Stimulated activated memory B cell treated with anti-CD40 and anti-IgM and Interleukin-4, amounts not matched to agents 10 μg/mL and 1 μg/mL and 100 μg/mL, for 72 hours (primary cell): ENCODE measurements around the gene SFXN5.

Source experiments
- ATAC-seq: fragments of 150-1000 bp; cut with Tn5 transposase; 2 replicates; pipeline ENCODE4 v1.10.0; 2021
- H3K27ac Mint-ChIP-seq: one replicate; pipeline ENCODE4 v1.8.0; 2022; ENCODE audit warnings: mild to moderate bottlenecking, mixed read lengths
- H3K27me3 Mint-ChIP-seq: one replicate; pipeline ENCODE4 v1.8.0; 2022; ENCODE audit warnings: mixed read lengths
- H3K36me3 Mint-ChIP-seq: one replicate; pipeline ENCODE4 v1.8.0; 2022; ENCODE audit warnings: mixed read lengths
- H3K4me1 Mint-ChIP-seq: one replicate; pipeline ENCODE4 v1.8.0; 2022; ENCODE audit warnings: mixed read lengths
- H3K4me3 Mint-ChIP-seq: one replicate; pipeline ENCODE4 v1.8.0; 2022; ENCODE audit warnings: mild to moderate bottlenecking, moderate library complexity, mixed read lengths
- H3K9me3 Mint-ChIP-seq: one replicate; pipeline ENCODE4 v1.8.0; 2022; ENCODE audit warnings: mixed read lengths

The SFXN5 gene

GRCh38 chr2:73004889-73005596, 66.5 kb downstream of the SFXN5 start:
- H3K27me3 Mint-ChIP-seq, result no peaks in the 10 kb centered on the region
- no peak overlapping the region for H3K27ac Mint-ChIP-seq
- H3K9me3 Mint-ChIP-seq, result no peaks in the 10 kb centered on the region
- peaks cover 14% of the 10 kb centered on the region for H3K36me3 Mint-ChIP-seq
- H3K4me1 Mint-ChIP-seq, result no peaks in the 10 kb centered on the region
- H3K4me3 Mint-ChIP-seq, result no peak overlapping the region
- ATAC-seq, result no peak

DNA sequence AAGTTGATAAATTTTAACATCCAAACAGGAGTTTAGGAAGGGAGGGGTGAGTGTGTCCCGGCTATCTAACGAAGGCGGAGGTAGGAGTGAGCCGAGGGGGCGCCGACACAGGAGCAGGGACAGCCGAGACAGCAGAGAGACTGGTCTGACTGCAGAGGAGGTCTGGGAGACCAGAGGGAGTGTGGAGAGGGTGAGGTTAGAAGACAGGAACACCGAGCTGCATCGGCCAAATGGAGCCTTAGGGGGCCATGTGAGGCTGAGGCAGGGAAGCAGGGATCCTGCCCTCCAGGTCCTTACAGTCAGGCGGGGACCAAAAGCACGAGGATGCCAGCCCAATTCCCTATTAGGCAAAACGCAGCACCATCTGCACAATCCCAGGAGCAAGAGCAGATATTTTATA, 67.0 kb downstream of the SFXN5 start:
- H3K9me3 Mint-ChIP-seq, result no peaks in the 10 kb centered on the region
- ATAC-seq, result no peak
- no peaks in the 10 kb centered on the region for H3K27me3 Mint-ChIP-seq
- H3K4me3 Mint-ChIP-seq, result no peak overlapping the region
- H3K4me1 Mint-ChIP-seq, result no peaks in the 10 kb centered on the region
- H3K36me3 Mint-ChIP-seq, result peaks cover 12% of the 10 kb centered on the region
- no peak overlapping the region for H3K27ac Mint-ChIP-seq

DNA sequence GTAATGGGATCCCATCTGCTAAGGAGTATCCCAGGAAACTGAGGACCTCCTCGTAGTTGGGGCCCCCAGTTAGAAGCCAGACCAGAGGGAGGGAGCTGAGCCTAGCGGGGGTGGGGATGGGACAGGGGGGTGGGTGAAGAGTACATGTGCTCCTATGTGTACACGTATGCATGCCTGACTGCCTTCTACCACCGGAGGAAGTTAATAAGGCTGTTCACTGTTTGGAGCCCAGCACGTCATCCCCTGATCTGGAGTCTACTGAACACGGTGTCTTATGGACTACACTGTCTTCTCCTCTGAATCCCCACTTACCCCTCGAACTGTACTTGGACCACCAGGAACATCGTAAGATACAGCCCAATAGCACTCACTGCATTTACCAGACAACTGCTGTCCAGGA, 68.5 kb downstream of the SFXN5 start:
- Mint-ChIP-seq H3K36me3 (peaks cover 4% of the 10 kb centered on the region), H3K9me3 (no peaks in the 10 kb centered on the region), H3K4me3 (no peak overlapping the region), H3K27me3 (no peaks in the 10 kb centered on the region), H3K4me1 (no peaks in the 10 kb centered on the region), H3K27ac (no peak overlapping the region)
- ATAC-seq, result no peak

GRCh38 chr2:73000808-73001570, 70.5 kb downstream of the SFXN5 start:
- Mint-ChIP-seq H3K27me3 (no peaks in the 10 kb centered on the region), H3K4me1 (no peaks in the 10 kb centered on the region), H3K9me3 (no peaks in the 10 kb centered on the region), H3K36me3 (no peaks in the 10 kb centered on the region), H3K4me3 (no peak overlapping the region), H3K27ac (no peak overlapping the region)
- ATAC-seq, result no peak

DNA sequence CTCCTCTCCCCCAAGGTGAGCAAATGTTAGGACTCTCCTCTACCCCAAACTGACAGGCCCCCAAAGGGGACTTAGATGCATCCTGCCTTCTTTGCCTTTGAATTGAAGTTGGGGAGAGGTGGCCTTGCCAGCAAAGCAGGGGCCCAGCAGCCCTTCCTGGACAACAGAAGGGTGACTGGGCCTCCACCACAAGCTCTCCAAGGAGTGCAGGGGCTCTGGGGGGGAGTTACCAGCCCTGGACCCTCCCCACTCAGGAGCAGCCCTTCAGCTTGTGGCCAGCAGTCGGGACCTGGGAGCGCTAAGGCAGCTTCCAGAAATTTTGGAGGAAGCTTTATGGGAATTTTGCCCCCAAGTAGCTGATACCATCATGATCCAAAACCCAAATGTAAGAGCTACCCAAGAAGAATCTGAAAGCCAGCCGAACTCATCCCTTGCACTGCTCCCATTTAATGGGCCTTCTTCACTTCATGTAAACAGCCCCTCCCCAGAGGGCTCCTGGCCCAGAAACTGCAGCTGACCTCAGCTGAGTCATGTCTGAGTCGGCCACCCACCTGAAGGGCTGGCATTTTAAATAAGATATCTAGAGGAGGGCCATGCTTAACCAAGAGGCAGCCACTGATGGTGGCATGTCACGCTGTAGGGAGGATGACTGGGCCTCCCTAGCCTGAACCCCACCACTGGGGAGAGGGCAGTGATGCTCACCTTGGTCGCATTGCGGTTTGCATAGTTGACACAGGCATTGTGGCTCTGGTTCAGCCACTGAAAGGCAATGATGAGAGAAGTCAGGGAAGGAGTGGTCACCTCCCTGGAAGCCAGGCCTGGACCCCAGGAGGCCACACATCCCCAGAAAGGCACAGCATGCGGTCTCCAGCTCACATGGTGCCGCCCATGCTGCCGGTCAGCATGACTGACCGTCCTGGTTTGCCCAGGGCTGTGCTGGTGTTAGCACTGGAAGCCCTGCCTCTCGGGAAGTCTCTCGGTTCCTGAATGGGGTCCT, 71.5 kb downstream of the SFXN5 start:
- no peak for ATAC-seq
- no peaks in the 10 kb centered on the region for H3K27me3 Mint-ChIP-seq
- no peak overlapping the region for H3K27ac Mint-ChIP-seq

GRCh38 chr2:72998724-72999123, 72.8 kb downstream of the SFXN5 start:
- no peak overlapping the region for H3K4me3 Mint-ChIP-seq
- H3K27ac Mint-ChIP-seq, result no peak overlapping the region
- ATAC-seq, result no peak
- no peaks in the 10 kb centered on the region for H3K36me3 Mint-ChIP-seq
- H3K4me1 Mint-ChIP-seq, result no peaks in the 10 kb centered on the region
- no peaks in the 10 kb centered on the region for H3K9me3 Mint-ChIP-seq
- H3K27me3 Mint-ChIP-seq, result no peaks in the 10 kb centered on the region

More for the DNA sequence above, 71.5 kb downstream of the SFXN5 start:
- no peaks in the 10 kb centered on the region for H3K4me1 Mint-ChIP-seq
- H3K36me3 Mint-ChIP-seq, result no peaks in the 10 kb centered on the region
- H3K4me3 Mint-ChIP-seq, result no peak overlapping the region
- H3K9me3 Mint-ChIP-seq, result no peaks in the 10 kb centered on the region

GRCh38 chr2:72998234-72998651, 73.3 kb downstream of the SFXN5 start:
- H3K9me3 Mint-ChIP-seq, result no peaks in the 10 kb centered on the region
- no peaks in the 10 kb centered on the region for H3K27me3 Mint-ChIP-seq
- no peak for ATAC-seq
- no peak overlapping the region for H3K4me3 Mint-ChIP-seq
- H3K4me1 Mint-ChIP-seq, result no peaks in the 10 kb centered on the region
- H3K27ac Mint-ChIP-seq, result no peak overlapping the region
- H3K36me3 Mint-ChIP-seq, result no peaks in the 10 kb centered on the region

DNA sequence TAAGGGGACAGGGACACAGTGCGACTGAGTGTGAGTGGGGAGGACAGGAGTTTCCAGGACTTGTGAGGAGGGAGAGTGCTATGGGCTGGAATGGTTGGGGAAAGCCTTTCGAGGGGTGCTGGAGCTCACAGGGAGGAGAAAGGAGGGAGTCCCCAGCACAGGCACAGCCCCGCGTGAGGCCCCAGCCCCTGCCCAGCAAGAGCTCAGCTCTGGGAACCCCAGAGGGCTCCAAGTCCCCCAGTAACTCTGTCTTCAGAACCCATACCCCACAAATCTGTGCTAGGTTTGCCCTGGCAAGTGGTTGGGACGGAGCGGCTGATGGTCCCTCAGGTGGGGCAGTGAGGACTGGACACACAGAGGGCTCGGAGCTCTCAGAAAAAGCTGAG, 75.4 kb downstream of the SFXN5 start:
- Mint-ChIP-seq H3K27me3 (no peaks in the 10 kb centered on the region), H3K36me3 (no peaks in the 10 kb centered on the region), H3K4me3 (no peak overlapping the region), H3K4me1 (no peaks in the 10 kb centered on the region), H3K9me3 (no peaks in the 10 kb centered on the region), H3K27ac (no peak overlapping the region)
- no peak for ATAC-seq

DNA sequence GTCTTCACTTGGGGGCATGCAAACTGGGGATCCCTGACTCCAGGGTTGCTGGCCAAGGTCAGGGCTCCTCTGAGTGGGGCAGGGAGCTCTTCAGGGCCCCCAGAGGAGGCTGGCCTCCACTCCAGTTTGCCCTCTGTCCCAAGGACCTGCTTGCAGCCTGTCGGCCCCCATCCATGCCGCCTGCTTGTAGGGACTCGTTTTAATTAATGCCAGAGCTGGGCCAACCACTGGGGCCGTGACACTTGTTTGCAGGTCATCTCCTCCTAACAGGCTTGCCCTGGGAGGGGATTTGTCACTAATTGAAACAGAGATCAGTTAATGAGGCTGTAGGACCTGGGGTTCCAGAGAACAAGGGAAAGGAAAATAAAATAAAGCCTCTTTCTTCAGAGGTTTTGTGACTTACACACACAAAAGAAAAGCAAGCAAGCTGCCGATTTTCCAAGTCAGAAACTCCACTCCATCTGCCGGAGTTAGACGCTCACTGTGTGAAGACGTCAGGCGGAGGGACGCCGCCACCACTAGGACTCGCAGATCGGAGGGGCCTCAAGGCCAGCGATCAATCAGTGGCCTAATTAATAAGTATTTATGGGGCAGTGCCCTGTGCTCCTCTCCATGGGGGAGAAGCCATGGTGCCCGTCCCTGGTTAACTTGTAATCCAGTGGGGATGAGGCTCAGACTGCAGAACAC, 75.9 kb downstream of the SFXN5 start:
- no peak for ATAC-seq
- Mint-ChIP-seq H3K4me1 (no peaks in the 10 kb centered on the region), H3K27me3 (no peaks in the 10 kb centered on the region), H3K9me3 (no peaks in the 10 kb centered on the region), H3K4me3 (no peak overlapping the region), H3K36me3 (no peaks in the 10 kb centered on the region), H3K27ac (no peak overlapping the region)

- H3K36me3 Mint-ChIP-seq, result no peaks in the 10 kb centered on the region
- H3K4me3 Mint-ChIP-seq, result no peak overlapping the region
- H3K4me1 Mint-ChIP-seq, result no peaks in the 10 kb centered on the region
- H3K27me3 Mint-ChIP-seq, result no peaks in the 10 kb centered on the region
- H3K27ac Mint-ChIP-seq, result no peak overlapping the region
- no peak for ATAC-seq
- H3K9me3 Mint-ChIP-seq, result no peaks in the 10 kb centered on the region
Observed at GRCh38 chr2:72994991-72995380, 76.5 kb downstream of the SFXN5 start.

DNA sequence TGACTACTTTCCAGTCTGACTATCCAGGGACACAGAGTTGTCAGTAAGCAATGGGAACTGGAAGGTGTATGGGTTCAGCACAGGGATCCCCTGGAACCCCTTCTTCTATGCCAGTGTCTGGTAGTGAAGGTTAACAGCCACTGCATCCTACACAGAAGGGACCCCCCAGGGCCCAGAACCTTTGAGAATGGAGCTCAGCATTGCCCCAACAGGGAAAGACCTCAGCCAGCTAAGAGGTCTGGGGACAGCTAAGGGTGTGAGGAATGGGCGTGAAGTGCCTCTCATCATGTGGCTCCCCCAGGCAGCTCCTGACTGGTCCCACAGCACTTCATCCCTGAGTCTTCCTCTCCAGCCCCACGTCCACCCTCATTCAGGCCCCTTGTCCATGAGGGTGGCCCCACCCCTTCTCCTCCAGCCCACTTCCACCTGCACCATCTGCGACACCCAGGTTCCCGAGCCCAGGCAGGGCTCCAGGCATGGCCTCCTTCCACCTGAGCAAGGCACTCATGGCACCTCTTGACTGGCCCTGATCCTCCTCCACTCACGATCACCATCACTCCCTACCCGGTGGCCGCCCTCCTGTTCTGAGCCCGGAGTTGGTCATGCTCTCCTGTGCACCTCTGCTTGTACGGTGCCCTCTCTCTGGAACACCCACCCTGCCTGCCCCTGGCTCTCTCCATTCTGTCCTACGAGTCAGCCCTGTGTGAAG, 77.1 kb downstream of the SFXN5 start:
- H3K27ac Mint-ChIP-seq, result no peak overlapping the region
- no peaks in the 10 kb centered on the region for H3K27me3 Mint-ChIP-seq
- H3K4me1 Mint-ChIP-seq, result no peaks in the 10 kb centered on the region
- H3K36me3 Mint-ChIP-seq, result no peaks in the 10 kb centered on the region
- H3K9me3 Mint-ChIP-seq, result no peaks in the 10 kb centered on the region
- ATAC-seq, result peak; percentile 14
- H3K4me3 Mint-ChIP-seq, result no peak overlapping the region

DNA sequence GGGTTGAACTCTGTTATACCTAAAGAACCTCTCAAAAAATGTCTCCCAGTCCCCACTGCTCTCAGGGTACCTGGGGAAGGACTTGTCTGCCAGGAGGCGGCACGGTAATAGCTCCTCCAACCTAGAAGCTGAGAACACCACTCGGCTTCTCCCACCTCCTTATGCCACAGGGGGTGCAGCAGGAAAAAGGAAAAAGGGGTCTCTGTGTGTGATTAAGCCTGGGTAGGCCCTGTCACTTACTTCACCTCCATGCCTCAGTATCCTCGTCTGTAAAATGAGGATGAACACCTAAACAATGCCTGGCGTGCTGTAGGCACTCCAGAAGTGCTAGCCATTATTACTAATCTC, 77.6 kb downstream of the SFXN5 start:
- Mint-ChIP-seq H3K36me3 (no peaks in the 10 kb centered on the region), H3K27me3 (no peaks in the 10 kb centered on the region), H3K9me3 (no peaks in the 10 kb centered on the region), H3K4me3 (no peak overlapping the region), H3K4me1 (no peaks in the 10 kb centered on the region), H3K27ac (no peak overlapping the region)
- ATAC-seq, result no peak

DNA sequence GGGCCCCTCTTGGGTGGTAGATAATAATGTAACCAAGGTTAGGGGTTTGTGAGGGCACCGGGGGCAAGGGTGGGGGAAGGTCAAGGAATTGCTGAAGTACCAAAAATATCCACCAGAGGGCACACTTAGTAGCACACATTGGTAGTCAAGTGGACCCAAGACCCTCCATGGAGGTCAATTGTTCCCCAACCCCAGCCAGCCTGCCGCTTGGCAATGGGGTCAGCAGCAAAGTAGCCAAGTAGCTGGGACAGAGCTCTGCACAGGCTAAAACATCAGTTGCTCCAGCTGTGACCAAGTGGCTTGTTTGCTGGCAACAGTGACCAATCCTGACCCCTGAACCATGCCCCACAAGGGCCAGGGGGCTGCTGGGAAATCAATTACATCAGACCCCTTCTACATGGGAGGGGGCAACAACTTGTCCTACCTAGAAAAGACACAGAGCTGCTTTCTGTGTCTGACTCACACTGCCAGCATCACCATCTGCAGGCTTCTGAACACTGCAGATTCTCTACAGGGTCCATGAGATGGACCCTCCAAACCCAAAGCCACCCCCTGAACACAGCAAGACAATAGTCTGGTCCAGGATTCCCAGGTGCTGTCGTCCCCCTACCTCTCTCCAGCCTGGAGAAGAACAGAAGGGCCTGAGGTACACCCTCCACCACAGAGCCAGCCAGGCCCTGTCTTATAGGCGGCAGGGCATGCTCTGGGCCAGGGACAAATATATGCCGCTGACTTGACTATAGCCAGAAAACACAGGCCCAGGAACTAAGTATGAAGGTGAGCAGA, 78.2 kb downstream of the SFXN5 start:
- no peaks in the 10 kb centered on the region for H3K27me3 Mint-ChIP-seq
- no peak for ATAC-seq
- no peaks in the 10 kb centered on the region for H3K36me3 Mint-ChIP-seq
- H3K9me3 Mint-ChIP-seq, result no peaks in the 10 kb centered on the region
- no peaks in the 10 kb centered on the region for H3K4me1 Mint-ChIP-seq
- H3K27ac Mint-ChIP-seq, result no peak overlapping the region
- H3K4me3 Mint-ChIP-seq, result no peak overlapping the region

DNA sequence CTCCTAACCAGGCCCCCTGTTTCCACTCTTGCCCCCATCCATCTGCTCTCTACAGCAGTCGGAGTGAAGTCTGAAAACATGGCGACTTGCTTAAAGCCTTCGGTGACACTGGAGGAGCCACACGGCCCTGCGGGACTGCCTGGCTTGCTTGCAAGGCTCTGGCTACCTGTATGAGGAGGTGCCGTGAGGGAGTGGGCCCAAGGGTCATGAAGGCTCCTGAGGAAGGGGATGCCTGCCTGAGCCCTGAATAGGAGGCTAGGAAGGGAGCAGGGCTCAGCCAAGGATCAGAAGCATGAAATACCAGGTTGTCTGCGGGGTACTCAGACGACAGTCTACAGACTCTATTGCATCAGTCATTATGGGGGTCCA, 78.8 kb downstream of the SFXN5 start:
- H3K4me1 Mint-ChIP-seq, result no peaks in the 10 kb centered on the region
- H3K27ac Mint-ChIP-seq, result no peak overlapping the region
- H3K4me3 Mint-ChIP-seq, result no peak overlapping the region
- H3K27me3 Mint-ChIP-seq, result no peaks in the 10 kb centered on the region
- H3K9me3 Mint-ChIP-seq, result no peaks in the 10 kb centered on the region
- H3K36me3 Mint-ChIP-seq, result no peaks in the 10 kb centered on the region
- ATAC-seq, result no peak
